Right lobe of liver (tissue), 4 donors: ENCODE results near the gene REN.

ENCODE experiments used
- CTCF ChIP-seq, 4 donors: fragments of 200-600 bp in 3 of 4; fragments of 450-650 bp in 1 of 4; IDR thresholded peaks; one replicate each; pipeline versions ENCODE4 v1.5.1 to v1.8.0; 2016 to 2022; ENCODE audit warnings: antibody characterized with exemption in 4 of 4, mild to moderate bottlenecking in 2 of 4
- POLR2A ChIP-seq: fragments of 450-650 bp; IDR thresholded peaks from one replicate; pipeline ENCODE4 v1.6.1; 2017; ENCODE audit warnings: antibody characterized with exemption, mild to moderate bottlenecking
- donor health status: DM: no; HTN: no; CAD: no.
- donor health status: DM: no; HTN: no; CAD: no.
- donor health status: DM: no; HTN: yes; CAD: no.

DNA sequence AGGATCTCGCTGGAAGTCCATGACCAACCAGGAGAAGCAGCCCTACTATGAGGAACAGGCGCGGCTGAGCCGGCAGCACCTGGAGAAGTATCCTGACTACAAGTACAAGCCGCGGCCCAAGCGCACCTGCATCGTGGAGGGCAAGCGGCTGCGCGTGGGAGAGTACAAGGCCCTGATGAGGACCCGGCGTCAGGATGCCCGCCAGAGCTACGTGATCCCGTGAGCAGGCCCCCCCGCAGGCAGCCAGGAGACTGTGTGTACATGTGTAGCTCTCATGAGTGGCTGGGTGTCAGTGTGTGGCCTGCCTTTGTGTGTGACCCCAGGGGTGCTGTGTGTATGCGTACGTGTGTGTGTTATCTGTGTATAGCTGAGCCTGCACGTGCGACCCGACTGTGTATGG lies 41.5 kb downstream of the REN start:
- TF ChIP-seq CTCF (IDR thresholded peaks at IDR 0.05): no peak
- TF ChIP-seq POLR2A: no peak
